Urothelium cell line (cell line): ENCODE data around the gene TSPAN4.

Experiments
- DNase-seq: peaks from one replicate; pipeline ENCODE4 v3.0.0; 2011; ENCODE audit warnings: low spot score, mixed read lengths
- FAIRE-seq: peaks from 2 replicates; lab custom pipeline; 2011; peaks lifted over from hg19 to GRCh38; lab: Jason Lieb, UNC

Gene TSPAN4, protein sequence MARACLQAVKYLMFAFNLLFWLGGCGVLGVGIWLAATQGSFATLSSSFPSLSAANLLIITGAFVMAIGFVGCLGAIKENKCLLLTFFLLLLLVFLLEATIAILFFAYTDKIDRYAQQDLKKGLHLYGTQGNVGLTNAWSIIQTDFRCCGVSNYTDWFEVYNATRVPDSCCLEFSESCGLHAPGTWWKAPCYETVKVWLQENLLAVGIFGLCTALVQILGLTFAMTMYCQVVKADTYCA

DNA sequence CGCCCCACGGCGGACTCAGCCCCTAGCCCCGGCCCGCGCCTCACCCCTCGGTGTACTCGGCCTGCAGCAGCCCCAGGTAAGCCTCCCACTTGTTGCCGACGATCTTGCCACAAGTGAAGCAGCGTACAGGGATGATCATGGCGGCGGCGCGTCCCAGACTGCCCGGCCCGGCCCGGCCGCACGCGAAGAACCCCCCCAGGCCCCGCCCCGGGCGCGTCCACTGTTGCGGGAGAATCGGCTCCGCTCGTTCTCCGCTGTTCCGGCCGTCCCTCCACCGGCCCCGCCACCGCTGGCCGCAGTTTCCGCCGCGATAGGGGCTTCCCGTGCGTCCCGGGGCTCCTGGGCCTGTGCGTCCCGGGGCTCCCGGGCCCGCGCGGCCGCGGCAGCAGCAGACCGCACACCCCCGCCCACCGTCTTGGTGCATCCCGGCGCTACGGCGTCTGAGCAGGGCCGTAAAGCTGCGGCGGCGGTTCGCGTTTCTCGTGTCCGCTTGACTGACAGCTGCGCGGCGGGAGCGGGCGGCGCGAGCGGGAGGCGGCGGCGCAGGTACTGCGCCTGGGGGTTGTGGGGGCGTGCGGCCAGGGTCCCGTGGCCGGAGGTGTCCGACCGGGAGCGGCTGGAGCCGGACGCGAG lies at the start of gene TSPAN4, which contains the start of gene POLR2L:
Gene TSPAN4, plus strand, starts transcription at position 483 of the 633 bp plus-strand sequence. CDS start 7,453 bp downstream, outside the sequence.
Gene POLR2L, minus strand, starts transcription at position 160 of the 633 bp plus-strand sequence. Its CDS starts 21 bp downstream, at position 139.
- FAIRE-seq (no peak), DNase-seq (peak; percentile 74)

DNA sequence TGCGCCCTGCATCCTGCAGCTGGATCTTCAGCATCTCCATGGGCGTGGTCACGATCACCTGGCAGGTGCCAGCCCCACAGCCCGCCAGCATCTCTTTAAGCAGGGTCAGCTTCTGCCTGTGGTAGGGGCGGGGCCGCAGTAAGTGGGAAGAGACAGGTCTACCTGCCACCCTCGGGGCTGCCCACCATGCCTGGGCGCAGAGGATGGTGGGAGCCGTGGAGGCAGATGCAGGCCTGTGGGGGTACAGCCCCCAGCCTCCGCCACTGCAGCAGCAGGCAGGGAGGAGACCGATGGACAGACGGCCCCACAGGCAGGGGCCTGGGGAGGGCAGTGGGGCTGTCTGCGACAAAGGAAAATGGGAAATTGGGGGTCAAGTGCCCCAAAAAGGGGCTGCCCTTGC lies 49.8 kb upstream of the TSPAN4 start:
- no peak for DNase-seq
- no peak for FAIRE-seq

DNA sequence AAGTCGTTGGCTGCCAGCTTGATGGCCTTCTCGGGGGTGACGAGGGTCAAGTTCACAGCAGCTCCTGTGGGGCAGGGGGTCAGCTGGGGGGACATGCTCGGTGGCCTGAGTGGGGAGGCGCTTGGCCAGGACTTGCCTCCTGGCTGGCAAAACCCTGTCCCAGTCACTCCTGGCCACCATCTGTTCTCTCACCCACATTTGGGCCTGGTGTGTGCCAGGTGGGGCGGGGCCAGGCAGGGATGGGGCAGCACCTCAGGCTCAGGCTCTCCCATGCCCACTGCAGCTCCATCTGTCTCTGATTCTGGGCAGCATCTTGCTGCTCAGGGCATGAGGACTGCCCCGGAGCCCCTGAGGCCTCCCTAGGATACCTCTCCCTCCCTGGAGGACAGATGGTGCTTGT lies 49.1 kb upstream of the TSPAN4 start:
- DNase-seq: no peak
- FAIRE-seq: no peak

DNA sequence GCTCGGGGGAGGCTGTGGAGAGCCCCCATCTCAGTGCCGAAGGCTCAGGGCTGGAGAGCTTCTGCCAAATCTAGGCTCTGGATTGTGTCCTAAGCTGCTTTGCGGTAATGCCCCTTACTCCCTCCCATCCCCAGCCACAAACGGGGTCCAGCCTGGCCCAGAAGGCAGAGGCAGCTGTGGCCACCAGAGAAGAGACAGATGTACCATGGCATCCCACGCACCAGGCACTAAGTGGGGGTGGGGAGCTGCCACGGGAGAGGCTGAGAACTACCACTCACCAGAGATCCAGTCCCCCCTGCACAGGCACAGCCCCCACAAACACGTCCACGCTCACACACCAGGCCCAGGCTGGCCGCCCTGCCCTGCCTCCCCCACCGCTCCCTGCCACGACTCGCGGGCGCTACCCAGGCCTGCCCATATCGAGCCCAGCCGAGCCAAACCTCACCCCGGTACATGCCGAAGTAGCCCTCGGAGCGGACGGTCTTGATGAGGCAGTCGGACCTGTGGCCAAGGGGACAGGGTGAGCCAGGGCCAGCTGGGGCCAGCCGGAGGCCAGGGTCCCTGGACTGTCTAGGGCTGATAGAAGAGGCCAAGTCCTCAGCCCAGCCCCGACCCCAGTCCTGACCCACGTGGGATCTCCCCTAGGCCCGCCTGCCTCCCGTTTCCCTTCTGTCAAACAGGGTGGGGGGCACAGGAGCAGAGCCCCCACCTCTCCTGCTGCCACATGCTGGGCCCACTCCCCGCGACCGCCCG lies 48.5 kb upstream of the TSPAN4 start:
- DNase-seq (no peak), FAIRE-seq (no peak)

DNA sequence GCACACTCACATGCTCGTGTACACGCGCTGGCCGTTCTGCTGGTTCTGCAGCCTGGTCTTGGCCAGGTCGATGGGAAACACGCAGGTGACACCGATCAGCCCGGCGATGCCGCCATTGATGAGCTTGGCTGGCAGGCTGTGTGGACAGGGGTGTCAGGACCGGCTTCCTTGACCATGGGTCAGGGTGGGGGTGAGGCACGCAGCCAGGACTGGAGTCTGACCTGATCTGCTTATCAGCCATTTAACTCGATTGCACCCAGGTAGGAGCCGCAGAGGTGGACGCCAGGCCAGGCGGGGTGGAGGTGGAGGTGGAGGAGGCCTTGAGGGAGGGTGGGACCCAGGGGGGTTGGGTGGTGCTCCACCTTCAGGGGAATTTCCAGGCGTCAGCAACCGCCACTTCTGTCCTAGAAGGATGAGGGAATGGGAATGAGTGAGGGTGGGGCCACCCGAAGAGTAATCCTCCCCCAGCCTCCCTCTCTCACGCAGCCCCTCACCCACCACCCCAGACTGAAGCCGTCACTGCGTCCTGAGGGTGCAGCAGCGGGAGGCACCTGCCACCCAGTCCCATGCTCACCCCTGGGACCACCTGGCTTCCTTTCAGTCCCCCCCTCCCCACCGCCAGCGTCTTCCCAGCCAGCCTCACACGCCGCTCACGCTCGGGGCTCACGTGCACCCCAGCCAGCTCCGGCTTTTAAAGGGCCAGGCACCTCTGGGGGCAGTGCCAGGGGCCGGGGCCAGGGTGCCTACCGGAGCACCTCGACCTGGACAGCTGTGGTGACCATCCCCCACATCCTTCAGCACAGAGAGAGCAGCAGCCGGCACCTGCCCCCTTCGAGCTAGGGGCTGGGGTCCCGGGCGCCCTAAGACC lies 47.7 kb upstream of the TSPAN4 start:
- no peak for FAIRE-seq
- DNase-seq: peak; percentile 32

DNA sequence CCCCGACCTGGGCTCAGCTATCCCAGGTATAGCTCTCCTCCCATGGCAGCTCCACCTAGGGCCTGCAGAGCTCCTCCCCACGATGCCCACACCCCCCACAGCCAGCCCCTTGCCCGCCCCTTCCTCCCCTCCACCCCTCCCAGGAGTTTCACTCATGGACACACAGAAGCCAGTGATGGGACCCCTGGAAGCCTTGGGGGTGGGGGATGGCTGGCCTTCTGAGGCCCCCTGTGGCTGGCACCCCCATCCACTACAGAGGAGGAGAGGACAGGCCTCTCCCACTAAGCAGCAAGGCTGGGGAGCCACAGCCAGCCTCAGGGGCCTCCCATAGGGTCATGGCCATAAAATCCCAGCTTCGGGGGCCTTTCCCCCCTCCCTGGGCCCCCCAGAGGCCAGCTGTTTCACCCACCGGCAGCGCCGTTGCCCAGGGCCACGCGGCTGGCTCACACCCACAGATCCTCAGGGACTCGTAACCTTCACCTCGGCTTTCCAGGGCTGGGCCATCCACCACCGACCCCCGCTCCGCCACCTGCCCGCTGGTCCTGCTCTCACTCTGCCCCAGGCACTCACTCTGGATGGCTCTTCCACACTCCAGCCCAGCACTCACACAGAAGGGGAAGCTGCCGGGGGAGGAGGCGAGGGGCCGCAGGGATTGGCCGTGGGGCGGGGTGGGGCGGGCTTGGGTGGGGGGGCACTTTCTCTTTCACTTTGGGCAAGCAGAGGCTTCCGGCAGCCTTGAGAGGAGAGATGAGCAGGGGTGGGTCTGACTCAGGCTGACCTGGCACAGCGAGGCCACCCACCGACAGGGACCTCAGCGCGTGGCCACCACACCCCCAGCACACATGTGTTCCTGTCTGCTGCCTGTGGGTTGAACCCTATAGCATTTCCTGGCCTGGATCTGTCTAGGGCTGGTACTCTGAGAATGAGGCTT lies 46.8 kb upstream of the TSPAN4 start:
- FAIRE-seq: no peak
- peak; percentile 75 for DNase-seq

DNA sequence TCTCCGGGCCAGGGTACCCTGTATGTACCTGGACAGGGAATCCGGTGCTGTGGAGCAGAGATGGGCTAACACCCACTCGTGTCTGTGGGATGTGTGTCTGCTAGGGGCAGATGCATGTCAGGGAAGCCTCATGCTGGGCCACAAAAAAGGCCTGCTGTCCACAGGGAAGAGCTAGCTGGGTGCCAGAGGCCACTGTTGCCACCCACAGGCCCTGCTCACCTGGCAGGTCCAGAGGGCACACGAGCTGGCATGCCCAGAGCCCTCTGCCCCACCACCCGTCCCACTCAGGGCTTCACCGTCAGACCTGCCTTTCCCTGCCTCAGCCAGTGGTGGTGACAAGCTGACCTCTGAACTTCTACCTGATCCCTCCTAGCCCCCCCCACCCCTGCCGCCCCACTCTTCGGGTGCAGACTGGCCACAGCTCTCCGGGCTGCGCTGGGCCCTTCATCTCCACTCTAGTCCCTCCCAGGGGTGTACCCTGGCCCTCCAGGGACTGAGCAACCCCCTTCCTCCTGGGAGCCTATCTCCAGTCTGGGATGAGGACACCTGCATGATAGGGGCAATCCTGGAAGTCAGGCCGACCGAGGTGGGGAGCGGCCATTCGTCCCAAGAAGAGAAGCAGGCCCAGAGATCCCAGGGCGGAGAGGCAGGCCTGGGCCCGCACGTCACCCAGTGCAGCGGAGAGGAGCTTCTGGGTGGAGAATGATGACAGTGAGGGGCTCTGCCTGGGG lies 45.9 kb upstream of the TSPAN4 start:
- no peak for DNase-seq
- FAIRE-seq: no peak

DNA sequence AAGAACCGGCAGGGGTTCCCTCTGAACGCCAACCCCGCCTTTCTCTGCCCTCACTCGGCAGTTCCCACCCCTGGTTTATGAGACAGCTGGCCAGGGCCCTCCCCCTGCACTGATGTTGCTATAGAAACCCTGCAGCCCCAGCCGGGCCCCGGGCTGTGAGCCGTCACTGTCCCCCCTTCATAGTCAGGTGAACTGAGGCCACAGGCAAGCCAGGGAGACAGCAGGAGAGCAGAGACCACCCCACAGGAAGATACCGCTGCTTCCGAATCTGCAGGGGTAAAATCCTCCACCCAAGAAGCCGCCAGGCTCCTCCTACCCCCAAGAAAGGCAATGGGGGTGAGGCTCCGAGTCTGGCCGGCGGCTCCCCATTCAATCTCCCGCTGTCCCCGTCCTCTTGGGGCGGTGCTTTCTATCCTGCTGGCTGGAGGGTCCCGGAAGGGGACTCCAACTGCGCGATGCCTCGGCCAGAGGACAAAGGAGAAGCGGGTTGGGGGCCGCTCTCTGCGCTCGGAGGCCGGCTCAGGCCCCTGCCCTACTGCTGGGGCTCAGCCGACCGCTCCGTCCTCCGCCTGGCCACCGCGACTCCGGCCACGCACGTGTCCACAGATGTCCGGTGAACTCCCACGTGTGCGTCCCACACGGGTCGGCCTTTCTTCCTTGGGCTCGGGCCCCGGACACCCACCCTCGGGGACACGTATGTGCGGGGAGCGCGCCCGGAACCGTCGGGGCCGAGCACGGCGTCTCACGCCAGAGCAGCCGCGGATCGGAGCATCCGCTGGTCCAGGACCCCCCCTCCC lies 45.2 kb upstream of the TSPAN4 start:
- DNase-seq: peak; percentile 71
- FAIRE-seq: no peak

DNA sequence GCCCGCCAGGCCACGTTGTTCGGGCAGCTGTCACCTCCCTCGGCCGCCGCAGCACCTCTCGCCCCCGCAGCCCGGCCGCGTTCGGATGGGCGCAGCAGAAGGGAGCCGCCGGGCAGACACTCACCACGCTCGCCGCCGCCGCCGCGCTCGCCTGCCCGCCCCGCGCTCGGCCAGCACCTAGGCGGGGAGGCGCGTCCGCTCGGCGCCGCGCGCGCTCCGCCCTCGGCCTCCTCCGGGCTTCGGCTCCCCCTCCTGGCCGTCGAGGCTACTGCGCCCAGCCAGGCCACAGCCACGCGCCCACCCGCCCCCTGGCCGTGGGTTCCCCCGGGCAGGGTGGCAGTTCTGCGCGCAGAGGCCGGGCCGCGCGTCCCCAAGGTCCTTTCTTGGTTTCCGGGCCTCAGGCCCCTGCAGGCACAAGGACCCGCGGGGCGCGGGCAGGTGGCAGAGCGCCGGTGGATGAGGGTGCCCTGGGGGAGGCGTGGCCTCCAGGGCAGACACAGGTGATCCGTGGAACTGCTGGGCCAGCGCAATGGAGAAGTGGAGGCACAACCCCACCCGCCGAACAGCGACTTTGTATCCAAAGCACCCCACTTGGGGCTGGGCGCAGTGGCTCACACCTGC lies 44.4 kb upstream of the TSPAN4 start, which contains the start of gene SLC25A22:
Gene SLC25A22, minus strand, starts transcription at position 189 of the 621 bp plus-strand sequence. CDS start 3,275 bp downstream, outside the sequence.
- FAIRE-seq: peak; percentile 37
- peak; percentile 85 for DNase-seq

DNA sequence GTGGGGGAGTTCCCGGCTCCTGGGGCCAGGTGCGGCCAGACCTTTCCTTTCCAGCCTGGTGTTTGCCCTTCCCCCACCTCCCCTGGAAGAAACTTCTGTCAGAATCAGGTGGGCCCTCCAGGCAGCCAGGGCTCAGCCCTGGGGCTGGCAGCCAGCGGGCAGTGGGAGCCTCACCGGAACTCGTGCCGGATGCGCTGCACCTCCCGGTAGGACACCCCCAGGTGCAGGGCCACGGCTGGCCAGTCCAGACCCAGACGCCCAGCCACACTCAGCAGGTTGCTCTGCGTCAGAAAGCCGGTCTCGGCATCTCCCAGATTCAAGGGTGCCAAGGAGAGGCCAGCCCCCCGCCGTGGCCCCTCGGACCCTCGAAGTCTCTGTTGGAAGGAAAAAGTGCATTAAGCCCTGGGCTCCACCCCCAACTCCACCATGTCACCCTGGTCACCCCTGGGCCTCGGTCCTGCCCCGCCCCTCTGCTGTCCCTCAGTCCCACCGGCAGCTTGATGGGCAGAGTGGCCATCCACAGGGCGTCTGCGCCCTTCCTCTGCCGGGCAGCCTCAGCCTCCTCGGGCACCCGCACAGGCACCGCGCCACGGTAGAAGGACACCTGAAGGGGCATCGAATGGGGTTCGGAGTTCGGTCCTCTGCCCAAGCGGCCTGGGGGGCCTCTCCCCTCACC lies 42.9 kb upstream of the TSPAN4 start:
- DNase-seq (no peak), FAIRE-seq (no peak)

DNA sequence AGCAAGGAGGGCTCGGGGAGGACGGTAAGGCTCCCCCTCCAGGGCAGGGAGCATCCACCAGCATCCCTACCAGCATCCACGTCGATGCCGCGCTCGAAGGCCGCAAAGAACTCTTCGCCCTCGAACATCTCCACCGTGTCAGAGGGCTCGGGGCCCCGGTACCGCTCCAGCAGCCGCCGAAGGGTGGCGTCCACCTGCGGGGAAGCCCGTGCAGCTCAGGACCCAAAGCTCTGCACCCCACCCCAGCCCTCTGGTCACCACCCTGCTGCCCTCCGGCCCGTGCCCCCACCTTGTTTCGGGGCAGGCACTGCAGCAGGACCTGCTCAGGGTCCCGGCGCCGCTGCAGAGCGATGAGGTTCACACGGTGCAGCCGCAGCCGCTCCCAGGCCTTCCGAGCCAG lies 42.2 kb upstream of the TSPAN4 start:
- FAIRE-seq: no peak
- no peak for DNase-seq

DNA sequence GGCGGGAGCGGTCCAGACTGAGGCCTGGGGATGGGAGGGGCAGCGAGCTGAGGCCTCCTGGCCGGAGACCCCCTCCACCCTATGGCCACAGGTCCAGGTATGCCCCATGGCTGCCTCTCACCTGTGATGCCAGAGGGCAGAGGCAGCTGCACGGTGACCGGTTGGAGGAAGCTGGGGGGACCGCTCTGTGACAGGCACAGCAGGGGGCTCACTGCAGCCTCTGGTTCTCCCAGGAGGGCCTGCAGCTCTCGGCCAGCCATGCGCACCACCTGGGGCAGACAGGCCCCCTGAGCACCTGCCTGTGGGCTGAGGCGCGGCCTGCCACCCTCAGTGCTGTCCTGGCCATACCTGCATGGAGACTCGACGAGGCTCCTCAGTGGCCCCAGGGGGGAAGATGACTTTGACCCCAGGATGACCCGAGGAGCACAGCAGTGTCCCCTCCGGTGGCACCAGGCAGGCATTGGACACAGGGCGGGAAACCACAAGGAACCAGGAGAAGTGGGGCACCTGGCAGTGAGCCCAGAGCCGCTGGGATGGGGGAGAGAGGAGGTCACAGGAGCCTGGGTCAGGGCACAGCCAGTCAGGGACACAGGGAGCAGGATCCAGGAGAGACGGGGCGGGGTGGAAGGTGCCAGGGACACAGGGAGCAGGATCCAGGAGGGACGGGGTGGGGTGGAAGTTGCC lies 41.4 kb upstream of the TSPAN4 start:
- no peak for FAIRE-seq

DNA sequence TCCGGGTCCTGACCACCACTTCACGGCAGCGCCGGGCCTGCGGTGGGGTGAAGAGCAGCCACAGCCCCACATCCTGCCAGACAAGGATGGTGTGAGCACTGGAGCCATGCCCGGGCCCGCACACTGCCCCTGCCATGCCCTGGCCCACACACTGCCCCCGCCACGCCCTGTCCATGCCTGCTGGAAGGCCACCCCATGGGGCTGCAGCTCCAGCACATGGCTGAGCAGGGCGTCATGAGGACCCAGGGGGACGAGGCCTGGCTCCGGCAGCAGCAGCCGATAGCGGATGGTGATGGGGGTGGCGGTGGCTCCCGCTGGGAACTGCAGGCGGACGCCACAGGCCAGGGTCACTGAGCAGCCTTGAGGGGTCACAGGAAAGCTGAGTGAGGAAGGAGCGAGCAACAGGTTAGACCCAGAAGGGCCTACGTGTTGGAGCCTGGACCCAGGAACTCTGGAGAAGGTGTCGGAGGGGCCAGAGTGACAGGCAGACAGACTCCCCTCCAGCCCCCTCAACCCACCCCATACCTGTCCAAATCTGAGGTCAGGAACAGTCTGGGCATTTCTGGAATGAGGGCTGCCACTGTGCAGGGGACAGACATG lies 40.5 kb upstream of the TSPAN4 start:
- FAIRE-seq (no peak), DNase-seq (no peak)

More for the DNA sequence above, 41.4 kb upstream of the TSPAN4 start:
- DNase-seq: no peak

DNA sequence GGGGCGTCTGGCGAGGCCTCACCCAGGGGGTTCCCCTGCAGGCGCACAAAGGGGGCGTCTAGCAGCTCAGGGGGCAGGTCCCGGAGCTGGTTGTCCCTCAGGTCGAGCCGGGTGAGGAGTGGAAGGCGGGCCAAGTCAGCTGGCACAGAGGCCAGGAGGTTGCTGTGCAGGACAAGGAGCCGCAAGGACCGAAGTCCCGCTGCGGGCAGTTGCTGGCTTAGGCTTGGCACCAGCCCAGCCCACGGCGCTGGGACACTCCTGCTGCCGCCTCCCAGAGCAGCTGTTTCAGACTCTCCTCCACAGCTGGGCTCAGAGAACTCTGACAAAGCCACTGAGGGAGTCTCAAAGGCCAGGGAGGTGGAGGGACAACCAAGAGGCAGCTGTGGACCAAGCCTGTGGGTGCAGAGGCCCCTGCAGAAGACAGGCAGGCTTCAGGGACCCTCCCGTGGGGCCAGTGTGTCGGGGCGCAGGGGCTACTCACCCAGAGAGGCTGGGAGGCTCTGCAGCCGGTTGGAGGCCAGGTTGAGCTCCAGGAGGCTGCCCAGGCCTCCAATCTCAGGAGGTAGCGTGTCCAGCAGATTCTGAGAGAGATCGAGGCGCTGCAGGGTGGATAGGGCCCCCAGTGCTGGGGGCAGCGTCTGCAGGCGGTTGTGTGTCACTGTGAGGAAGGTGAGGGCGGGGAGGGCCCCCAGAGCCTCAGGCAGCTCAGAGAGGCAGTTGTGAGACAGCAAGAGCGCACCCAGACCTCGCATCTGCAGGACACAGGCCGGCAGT lies 39.8 kb upstream of the TSPAN4 start:
- FAIRE-seq (no peak), DNase-seq (no peak)

DNA sequence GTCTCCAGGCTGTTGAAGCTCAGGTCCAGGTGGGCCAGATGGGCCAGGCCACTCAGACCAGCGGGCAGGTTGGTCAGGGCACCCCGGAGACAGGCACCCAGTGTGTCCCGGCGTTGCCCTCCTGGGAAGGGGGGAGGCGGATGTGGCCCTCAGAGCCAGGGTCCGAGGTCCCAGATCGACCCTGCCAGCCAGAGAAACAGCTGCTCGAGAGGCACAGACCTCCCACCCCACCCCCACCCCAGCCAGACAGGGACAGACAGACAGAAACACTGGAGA lies 39.2 kb upstream of the TSPAN4 start:
- DNase-seq (no peak), FAIRE-seq (no peak)
